Stimulated activated naive CD4-positive, alpha-beta T cell (primary cell): ENCODE measurements around the gene ADAMTSL3.
"Not testable (repeated sequence)": the region's sequence is repeated elsewhere in the genome, so short reads cannot be mapped to it uniquely, and the experiment has no call there.

Experiments used
- DNase-seq, 6 experiments: peaks; one replicate each; lab custom pipeline; 2025; lab: John Stamatoyannopoulos, UW

The ADAMTSL3 gene

GRCh38 chr15:83747050-83747717 is 93.3 kb downstream of the ADAMTSL3 start:
- no peak for DNase-seq

DNA sequence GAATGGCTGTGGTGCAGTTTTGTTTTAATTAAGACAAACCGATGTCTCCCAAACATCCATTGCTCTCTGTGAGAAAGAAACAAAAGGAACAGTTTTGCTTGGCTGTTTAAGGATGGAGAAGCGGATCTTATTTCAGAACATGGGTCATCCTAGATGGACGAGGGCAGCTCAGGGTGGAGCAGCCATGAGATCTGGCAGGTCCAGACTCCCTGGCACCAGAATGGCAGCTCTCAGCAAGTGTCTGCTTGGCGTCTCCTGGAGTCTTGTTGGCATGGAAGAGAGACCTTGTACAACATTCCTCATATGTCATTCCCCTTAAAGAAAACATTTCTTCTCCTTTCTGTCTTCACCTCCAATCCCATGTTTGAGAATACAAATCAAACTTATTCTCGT is 93.8 kb downstream of the ADAMTSL3 start:
- no peak for DNase-seq

DNA sequence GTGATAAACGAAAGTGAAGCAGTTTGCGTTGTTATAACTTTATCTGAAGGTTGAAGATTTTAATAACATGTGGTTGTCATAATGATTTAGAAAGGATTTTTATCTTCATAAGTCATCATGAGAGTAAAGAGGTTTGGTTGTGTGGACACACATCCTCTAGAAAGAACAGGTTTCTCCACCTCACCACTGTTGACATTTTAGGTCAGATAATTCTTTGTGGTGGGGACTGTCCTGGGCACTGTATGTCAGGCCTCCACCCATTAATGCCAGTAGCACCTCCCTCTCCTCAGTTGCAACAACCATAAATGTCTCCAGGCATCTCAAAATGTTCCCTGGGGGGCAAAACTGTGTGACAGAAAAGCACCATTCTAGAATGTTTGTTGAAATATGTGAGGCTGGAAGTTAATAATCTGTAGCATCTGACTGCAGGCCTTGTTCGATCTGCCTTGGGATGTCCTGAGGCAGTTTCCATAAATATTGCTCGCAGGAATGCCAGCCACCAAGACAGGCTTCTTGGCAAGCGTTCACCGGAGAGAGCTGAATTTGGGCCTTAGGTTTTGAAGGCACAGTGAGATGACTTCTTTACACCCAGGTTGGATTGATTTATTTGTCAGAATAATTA is 100.1 kb downstream of the ADAMTSL3 start:
- DNase-seq: no peak

DNA sequence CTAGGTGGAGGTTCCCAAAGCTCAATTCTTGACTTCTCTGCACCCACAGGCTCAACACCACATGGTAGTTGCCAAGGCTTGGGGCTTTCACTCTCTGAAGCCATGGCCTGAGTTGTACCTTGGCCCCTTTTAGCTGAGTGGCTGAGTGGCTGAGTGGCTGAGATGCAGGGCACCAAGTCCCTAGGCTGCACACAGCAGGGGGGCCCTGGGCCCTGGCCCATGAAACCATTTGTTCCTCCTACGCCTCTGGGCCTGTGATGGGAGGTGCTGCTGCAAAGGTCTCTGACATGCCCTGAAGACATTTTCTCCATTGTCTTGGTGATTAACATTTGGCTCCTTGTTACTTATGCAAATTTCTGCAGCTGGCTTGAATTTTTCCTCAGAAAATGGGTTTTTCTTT is 103.4 kb downstream of the ADAMTSL3 start:
- DNase-seq: not testable (repeated sequence)

- DNase-seq: no peak
Measured at GRCh38 chr15:83762367-83762766, 108.4 kb downstream of the ADAMTSL3 start.

DNA sequence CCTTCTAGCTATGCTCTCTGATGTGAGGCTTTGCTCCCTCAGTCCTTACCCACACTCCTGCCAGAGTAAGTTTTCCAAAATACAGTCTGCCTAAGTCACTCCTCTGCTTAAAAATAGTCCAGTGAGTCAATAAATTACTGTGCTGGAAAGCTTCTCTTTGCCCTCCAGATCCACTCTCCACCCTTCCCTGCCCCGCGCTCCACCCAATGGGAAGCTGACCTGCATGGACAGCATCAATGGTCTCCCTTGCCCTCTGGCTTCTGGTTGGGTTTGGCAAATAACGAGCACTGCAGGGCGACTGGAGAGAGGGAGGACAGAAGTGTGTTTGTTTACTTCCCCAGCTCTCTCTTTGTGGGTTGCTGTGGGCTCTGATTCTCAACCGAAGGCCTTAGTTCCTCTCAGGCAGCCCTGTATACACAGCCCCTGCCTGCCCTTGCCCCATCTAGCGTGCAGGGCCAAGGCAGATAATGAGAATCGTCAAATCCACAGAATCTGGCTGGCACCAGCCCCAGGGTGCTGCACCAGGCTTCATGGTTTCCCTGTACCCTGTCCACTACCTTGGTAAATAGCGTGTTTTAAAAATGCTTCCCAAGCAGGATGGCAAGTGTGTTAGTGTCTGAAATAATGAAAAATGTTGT is 110.4 kb downstream of the ADAMTSL3 start:
- no peak for DNase-seq

- no peak for DNase-seq
Measured at GRCh38 chr15:83766339-83766738, 112.4 kb downstream of the ADAMTSL3 start.

DNA sequence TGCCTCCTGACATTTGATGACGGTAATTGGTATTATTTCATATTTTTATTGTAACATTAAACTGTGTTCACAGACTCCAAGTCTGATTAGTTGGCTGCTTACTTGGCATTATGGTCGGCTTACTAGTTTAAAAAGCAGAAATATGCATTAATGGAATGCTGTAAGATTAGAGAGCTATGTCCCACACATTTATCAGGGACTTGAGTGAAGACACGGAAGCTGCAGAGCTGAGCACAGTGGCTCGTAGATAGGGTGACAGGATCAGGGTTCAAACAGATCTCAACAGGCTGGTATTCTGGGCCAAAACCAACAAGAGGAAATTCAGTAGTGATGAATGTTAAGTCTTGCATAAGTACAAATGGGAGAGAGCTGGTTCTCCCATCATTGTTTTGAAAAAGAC is 113.8 kb downstream of the ADAMTSL3 start:
- no peak for DNase-seq

DNA sequence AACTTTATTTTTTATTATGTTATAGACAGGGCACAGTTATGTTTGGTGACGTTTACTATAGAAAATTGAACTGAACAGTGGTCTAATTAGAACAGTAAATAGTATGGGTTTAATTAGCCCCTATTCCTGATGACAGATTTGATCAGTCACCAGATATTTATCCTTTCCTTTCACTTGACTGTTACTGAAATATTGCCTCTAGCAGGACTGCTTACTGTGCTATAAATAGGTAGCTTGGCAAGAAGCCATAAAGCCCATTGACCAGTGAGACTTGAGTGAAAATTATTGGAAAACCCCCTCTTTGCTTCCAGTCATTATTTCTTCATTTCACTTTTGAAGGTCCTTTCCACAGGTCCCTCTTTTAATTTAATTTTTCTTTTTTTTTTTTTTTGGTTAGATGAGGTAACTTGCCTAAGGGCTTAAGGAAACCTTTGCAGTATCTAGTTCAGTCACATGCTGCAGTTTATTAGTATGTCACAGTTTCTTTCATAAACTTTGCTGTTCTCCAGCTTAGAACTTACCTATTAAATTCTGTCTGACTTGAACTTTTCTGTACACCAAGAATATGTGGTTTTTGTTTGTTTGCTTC is 115.6 kb downstream of the ADAMTSL3 start:
- DNase-seq: no peak

- no peak for DNase-seq
Measured at GRCh38 chr15:83775738-83776137, 121.8 kb downstream of the ADAMTSL3 start.

DNA sequence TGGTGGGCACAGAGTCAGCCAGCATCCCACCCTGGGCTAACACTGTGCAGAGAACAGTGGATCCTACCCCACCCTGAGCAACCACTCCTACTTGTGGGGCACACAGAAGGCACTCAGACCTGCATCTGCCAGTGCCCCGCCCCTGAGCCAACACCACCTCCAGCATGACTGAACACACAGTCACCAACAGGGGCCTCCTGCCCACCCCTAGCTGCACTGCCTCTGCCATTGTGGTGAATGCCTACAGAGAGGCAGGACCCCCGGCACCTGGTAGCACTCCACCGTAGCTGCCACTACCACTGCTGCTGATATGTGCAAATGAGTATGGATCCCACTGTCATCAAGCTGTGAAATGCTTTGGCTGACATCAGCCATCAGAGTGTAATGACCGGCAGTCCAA is 123.1 kb downstream of the ADAMTSL3 start:
- no peak for DNase-seq

- no peak for DNase-seq
Measured at GRCh38 chr15:83783227-83783626, 129.3 kb downstream of the ADAMTSL3 start.

- no peak for DNase-seq
Measured at GRCh38 chr15:83784975-83785374, 131.1 kb downstream of the ADAMTSL3 start.

GRCh38 chr15:83786336-83786735 is 132.4 kb downstream of the ADAMTSL3 start:
- DNase-seq: no peak

- DNase-seq: no peak
Measured at GRCh38 chr15:83793069-83793468, 139.1 kb downstream of the ADAMTSL3 start.

DNA sequence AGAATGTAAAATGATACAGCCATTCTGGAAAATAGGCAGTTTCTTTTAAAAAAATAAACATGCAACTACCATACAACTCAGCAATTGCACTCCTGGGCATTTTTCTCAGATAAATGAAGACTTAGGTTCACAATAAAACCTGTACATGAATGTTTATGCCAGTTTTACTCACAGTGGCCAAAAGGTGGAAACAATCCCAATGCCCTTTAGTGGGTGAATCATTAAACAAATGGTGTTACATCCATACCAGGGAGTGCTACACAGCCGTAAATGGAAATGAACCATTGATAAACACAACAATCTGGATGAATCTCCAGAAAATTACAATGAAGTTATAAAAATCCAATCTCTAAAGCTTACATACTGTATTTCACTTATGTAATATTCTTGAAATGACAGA is 140.3 kb downstream of the ADAMTSL3 start:
- no peak for DNase-seq

DNA sequence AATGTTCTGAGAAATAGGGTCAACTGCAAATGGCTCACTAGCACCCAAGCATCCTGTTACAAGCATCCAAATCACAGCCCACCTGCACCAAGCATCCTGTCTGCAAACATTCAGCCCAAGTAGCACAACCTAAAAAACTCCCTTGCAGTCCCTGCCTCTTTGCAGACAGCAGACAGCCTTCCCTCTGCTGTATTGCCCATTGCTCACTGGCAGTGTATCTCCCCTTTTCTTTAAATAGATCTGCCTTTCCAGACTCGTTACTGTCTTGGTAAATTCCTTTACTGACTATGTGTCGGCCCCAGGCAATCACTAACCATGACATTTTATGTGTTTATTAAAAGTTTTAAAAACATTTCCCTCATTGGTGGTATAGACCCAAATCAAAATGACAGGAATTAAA is 155.4 kb downstream of the ADAMTSL3 start:
- no peak for DNase-seq

DNA sequence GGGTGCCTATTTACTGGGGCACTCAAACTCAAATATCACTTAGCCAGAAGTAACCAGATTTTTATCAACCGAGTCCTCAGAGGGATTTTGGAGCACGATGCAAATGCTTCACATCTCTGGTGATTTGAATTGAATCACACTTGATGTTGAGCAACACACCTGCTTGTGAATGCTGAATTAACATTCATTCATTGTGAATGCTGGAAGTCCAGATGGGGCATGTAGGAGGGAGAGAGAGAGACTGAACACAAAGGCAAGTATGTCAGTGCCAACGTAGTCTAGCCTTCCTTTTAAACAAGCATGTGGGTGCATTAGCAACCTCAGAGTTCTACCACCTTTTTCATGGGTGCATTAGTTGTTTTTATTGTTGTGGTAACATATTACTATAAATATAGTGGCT is 156.2 kb downstream of the ADAMTSL3 start:
- no peak for DNase-seq

- no peak for DNase-seq
Measured at GRCh38 chr15:83813682-83814081, 159.8 kb downstream of the ADAMTSL3 start.

DNA sequence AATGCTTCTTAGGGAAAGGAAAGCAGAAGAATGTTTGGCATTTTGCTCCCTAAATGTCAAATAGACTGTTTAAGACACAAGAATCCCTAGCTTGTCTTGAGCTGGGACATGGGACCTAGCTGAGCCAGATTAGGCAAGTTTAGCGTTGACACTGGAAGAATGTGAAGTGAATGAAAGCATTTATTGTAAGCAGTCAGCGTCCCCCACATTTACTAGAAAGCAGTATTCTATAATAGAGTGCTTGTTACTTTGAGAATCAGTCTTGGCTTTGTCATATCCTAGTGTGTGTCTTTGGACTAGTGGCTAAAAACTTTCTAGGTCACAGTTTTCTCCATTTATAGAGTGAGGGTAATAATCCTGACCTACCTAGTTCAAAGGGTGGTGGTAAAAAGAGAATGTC is 161.6 kb downstream of the ADAMTSL3 start:
- DNase-seq: no peak

DNA sequence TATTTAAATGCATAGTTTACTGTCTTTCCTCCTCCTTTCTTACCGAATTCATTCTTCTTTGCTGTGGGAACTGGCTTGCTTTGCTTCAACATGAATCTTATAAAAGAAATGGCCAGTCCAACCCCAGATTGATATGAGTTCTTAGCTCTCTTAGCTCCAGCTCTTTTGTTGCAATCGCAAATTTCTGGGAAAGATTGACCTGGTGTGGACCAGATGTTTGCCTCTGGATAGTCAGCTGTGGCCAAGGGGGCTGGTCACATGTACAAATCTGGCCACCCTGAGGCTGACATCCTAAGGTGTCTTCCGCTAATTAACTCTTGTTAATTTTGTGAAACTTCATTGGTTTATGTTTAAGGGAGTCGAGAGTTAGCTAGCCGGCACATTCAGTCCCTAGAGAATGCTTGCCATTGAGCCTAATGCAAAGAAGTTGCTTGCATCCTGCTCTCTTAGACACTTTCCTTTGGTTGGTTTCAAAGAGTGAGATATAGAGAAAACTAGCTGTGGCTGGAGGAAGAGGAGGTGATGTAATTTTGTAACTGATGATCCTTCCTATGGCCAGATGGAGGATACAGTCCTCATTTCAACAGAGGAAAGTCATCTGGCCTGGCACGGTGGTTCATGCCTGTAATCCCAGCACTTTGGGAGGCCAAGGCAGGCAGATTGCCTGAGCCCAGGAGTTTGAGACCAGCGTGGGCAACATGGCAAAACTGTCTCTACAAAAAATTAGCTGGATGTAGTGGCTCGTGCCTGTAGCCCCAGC is 162.4 kb downstream of the ADAMTSL3 start:
- DNase-seq: no peak

DNA sequence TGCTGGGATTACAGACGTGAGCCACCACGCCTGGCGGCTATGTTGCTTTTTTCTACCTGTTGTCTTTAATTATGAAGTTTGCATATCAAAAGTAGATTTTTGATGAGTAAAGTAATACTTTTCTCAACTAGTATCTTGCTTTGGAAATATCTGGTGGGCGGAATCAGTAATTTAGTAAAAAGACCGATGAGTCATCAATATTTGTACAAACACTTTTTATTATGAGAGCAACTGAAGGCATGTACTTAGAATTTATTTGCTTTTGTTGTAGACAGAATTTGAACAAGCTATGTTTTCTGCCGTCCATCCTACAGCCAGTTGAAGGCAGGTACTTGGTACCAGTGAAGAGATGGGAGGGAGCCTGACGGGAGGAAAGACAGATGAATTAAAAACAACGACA is 164.7 kb downstream of the ADAMTSL3 start:
- DNase-seq: no peak
